HG03439 (cell line): ENCODE measurements around the gene KRTAP2-2.
"Not testable (repeated sequence)": the region's sequence is repeated elsewhere in the genome, so short reads cannot be mapped to it uniquely, and the experiment has no call there.

Experiments used
- ATAC-seq: cut with Tn5 transposase; IDR thresholded peaks from one replicate; pipeline ENCODE4 v1.9.1; 2021; ENCODE audit warnings: mild to moderate bottlenecking, moderate library complexity; ENCODE audit not compliant: unreplicated experiment

KRTAP2-2 gene

DNA sequence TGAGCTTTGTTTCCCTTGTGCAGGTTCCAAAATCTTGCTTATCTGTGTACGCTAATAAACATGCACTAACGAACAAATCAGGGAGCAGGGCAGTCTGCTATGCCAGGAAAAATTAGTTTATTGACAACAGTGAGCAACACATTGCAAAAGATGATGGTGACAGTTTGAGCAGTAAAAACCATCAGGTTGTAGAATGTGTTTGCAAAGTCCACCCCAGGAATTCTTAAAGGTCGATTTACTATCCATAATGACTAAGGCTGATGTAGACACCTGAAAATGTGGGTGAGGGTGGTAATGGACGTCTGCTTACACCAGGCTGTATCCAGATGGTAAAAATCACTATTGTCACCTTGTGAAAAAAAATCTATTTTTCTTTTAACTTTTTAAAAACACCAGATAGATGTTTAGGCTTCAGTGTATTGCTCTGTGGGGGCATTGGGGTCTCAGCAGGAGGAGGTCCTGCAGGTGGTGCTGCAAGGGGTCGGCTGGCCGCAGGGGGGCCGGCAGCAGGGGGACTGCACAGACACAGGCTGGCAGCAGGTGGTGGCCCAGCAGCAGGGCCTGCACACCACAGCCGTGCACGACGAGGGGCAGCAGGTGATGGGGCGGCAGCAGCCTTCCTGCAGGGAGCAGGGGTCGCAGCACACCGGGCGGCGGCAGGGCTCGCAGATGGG is 10.1 kb upstream of the KRTAP2-2 start:
- ATAC-seq: not testable (repeated sequence)

DNA sequence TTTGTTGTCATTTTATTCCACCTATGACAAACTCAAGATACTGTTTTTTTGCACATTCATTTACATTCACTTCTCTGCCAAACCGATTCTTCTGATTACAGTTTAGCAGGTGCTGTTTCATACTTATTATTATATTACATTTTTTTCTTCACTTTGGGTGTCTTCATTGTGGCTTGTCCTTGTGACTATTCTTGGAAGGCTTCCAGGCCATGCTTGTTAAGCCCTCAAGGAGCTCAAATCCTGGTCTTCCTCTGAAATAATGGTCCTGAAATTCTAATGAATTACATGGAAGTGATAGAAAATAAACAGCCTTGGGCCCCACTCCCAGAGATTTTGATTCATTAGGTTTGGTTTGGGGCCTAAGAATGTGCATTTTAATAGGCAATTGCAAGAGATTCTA is 9.3 kb upstream of the KRTAP2-2 start:
- no peak for ATAC-seq

- no peak for ATAC-seq
These were observed 8.4 kb upstream of the KRTAP2-2 start for GRCh38 chr17:41063449-41063848.

DNA sequence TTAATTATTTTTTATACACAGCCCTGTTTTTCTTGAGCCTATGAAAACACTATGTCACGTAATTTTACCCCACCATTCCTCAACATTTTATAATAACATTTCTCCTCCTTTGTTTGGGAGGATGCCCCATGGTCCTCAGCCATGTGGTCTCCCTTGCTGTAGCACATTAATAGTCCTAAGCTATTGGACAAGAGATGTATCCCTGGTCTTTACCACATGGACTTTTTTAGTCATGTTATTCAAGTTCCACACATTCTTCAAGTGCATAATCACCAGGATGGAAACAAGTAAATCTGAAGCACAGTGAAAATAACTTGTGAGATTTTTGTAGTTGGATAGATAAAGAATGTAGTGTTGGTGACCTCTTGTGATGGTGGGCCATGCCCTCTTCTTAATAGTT is 6.9 kb upstream of the KRTAP2-2 start:
- ATAC-seq: no peak

GRCh38 chr17:41060052-41060604 is 5.1 kb upstream of the KRTAP2-2 start, which contains the start of gene KRTAP2-3:
Gene KRTAP2-3 (minus strand): TSS chr17:41060114. CDS start chr17:41060050, 64 bp downstream.
- ATAC-seq: no peak

DNA sequence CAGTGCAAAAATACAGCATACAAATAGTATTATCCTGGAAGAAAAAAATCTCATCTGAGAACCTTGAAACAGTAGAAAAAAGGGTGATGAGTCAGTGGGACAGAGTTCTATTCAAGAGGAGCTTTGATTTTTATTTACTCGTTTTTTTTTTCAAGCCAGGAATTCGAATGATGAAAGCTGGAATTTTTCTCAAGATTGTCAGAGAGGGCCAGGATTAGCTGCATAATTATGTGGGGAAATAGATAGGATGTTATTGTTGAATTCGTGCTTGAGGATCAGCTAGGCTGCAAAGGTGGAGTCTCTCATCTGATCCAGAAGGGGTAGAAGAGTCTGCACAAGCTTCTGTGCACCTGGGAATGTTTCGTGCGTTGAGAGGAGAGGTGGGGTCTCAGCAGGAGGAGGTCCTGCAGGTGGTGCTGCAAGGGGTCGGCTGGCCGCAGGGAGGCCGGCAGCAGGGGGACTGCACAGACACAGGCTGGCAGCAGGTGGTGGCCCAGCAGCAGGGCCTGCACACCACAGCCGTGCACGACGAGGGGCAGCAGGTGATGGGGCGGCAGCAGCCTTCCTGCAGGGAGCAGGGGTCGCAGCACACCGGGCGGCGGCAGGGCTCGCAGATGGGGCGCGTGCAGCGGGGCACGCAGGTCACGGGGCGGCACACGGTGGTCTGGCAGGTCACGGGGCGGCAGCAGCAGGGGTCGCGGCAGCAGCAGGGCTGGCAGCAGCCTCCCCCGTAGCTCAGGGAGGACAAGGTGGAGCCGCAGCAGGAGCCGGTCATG is 4.4 kb upstream of the KRTAP2-2 start:
- not testable (repeated sequence) for ATAC-seq

DNA sequence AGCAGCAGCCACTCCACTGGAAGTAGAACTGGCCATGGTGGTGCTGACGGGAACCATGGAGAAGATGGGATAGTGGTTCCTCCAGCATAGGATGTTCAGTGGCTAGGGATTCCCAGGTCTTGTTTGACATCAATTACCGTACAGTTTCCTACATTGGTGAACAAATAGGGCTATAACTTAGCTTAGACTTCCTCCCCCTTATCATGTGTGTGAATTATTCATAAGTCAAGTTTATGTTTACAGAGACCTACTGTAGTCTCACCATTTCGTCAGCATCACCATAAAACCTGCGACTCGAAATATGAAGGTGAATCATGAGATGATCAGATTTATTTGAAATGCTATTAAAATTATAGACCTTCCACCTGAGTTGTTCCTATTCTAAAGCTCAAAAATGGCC is 3.7 kb upstream of the KRTAP2-2 start:
- ATAC-seq: no peak

DNA sequence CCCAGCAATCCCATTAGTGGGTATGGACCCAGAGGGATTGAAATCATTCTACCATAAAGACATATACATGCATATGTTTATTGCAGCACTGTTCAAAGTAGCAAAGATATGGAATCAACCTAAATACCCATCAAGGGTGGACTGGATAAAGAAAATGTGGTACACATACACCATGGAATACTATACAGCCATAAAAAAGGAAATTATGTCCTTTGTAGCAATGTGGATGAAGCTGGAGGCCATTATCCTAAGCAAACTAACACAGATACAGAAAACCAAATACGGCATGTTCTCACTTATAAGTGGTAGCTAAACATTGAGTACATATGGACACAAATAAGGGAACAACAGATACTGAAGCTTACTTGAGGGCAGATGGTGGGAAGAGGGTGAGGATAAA is 2.5 kb upstream of the KRTAP2-2 start:
- ATAC-seq: no peak

GRCh38 chr17:41054556-41054955 is 474 bp downstream of the KRTAP2-2 start:
- not testable (repeated sequence) for ATAC-seq

DNA sequence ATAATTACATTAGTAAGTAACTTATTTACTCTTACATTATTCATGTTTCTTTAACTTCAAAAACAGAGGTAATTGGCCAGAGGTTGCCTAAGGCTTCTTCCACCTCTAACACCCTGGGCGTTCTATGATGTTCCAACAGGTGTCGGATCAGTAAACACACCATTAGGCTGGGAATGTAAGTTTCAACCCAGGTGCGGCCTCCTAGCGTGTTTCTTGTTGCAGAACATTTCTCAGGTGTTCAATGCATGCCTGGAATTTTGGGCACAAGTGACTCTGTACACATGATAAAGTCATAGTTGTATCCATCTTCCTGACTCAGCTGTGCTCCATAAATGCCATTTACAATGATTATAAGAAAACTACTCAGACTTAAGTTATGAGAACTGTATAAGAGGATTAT is 1.0 kb downstream of the KRTAP2-2 start:
- no peak for ATAC-seq

DNA sequence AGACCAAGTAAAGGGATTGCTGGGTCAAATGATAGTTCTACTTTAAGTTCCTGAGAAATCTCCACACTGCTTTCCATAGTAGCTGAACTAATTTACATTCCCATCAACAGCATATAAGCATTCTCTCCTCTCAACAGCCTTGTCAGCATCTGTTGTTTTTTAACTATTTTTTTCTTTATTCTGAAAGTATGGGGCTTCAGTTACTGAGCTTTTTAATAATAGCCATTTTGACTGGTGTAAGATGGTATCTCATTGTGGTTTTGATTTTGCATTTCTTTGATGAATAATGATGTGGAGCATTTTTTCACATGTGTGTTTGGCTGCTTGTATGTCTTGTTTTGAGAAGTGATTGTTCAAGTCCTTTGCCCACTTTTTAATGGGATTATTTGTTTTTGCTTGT is 2.5 kb downstream of the KRTAP2-2 start:
- no peak for ATAC-seq

- ATAC-seq: no peak
These were observed 5.9 kb downstream of the KRTAP2-2 start for GRCh38 chr17:41049110-41049509.

DNA sequence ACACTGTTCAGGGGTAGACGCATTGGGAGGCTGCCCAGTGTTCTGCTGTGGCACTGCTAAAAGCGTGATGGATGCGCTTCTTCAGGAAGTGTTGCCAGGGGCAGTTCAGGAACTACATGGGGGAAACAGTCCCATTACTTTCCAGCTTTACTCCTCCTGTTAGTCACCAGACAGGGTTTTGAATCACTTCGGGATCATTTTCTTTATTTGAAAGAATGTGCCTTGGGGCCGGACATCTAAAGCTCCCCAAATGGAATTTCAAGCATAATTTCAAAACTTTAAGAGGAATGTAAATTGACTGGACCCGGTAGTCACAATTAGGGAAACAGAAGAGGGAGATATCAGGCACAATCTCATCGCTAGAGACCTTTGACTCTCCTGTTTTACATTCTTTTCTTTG is 6.6 kb downstream of the KRTAP2-2 start:
- no peak for ATAC-seq

DNA sequence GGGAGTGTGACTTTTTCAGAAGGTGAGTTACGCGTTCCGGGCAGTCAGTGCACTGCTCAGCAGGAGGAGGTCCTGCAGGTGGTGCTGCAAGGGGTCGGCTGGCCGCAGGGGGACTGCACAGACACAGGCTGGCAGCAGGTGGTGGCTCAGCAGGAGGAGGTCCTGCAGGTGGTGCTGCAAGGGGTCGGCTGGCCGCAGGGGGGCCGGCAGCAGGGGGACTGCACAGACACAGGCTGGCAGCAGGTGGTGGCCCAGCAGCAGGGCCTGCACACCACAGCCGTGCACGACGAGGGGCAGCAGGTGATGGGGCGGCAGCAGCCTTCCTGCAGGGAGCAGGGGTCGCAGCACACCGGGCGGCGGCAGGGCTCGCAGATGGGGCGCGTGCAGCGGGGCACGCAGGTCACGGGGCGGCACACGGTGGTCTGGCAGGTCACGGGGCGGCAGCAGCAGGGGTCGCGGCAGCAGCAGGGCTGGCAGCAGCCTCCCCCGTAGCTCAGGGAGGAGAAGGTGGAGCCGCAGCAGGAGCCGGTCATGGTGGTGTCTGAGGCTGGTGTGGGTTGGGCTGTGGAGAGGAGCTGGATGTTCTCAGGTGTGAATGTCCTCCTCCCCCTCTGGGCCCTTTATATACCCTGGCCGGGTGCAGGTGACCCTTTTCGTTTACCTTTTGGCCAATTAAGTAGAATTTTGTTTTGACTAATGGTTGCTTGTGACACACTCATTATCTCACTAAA is 8.1 kb downstream of the KRTAP2-2 start, which contains the start of gene KRTAP2-1:
KRTAP2-1 (minus strand) TSS at position 582 of the 731 bp plus-strand sequence; CDS start at position 533, 49 bp downstream.
- ATAC-seq: not testable (repeated sequence)

GRCh38 chr17:41042953-41043352 is 12.1 kb downstream of the KRTAP2-2 start:
- no peak for ATAC-seq

DNA sequence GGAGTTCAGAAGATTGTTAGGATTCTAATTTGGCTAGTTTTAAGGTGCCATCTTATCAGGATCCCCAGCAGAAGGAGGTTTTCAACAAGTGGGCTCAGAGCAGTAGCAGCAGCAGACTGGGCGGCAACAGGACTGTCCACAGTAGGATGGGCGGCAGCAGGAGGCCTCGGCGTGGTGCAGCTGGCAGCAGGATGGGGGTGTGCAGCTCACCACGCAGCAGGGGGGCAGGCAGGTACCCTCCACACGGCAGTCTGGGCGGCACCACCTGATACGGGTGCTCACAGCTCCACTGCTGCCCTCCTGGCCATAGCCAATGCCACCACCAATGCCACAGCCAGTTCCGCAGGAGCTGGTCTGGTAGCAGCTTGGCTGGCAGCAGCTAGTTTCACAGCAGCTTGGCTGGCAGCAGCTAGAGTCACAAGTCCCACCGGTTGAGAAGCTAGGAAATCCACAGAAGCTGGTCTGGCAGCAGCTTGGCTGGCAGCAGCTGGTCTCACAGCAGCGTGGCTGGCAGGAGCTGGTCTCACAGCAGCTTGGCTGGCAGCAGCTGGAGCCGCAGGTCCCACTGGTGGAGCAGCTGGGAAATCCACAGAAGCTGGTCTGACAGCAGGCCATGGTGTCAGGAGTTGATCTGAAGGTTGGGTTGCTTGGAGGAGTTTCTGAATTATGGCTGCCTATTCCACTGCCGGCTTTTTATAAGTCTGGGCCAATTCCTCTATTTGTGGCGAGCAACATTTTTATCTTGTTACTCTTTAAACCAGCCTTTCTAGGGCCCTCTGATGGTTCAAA is 14.1 kb downstream of the KRTAP2-2 start, which contains the start of gene KRTAP1-1:
KRTAP1-1 (minus strand) TSS at position 668 of the 789 bp plus-strand sequence; CDS start at position 615, 53 bp downstream.
- ATAC-seq: not testable (repeated sequence)

DNA sequence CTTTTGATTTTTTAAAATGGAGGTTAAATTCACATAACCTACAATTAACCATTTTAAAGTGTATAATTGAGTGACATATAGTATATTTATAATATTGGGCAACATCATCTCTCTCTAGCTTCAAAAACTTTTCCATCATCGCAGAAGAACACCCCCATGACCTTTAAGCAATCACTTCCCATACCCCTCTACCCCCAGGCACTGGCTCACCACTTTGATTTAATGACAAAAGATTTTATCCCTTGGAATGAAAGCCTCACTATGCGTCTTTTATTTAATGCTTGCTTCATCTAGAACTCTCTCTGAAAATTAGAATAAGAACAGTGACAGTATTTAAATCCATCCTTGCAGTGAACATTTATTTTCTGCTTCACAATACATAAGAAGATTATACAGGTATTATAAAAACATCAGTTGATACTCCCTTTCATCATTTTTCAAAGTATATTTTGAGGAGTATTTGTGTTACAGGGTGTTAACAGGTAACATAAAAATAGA is 17.1 kb downstream of the KRTAP2-2 start:
- no peak for ATAC-seq

DNA sequence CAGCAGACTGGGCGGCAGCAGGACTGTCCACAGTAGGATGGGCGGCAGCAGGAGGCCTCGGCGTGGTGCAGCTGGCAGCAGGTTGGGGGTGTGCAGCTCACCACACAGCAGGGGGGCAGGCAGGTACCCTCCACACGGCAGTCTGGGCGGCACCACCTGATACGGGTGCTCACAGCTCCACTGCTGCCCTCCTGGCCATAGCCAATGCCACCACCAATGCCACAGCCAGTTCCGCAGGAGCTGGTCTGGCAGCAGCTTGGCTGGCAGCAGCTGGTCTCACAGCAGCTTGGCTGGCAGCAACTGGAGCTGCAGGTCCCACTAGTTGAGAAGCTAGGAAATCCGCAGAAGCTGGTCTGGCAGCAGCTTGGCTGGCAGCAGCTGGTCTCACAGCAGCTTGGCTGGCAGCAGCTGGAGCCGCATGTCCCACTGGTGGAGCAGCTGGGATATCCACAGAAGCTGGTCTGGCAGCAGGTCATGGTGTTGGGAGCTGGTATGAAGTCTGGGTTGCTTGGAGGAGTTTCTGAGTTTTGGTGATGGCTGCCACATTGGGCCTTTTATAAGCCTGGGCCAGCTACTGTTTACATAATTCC is 20.6 kb downstream of the KRTAP2-2 start, which contains the start of gene KRTAP1-3:
KRTAP1-3 (minus strand) TSS at position 529 of the 590 bp plus-strand sequence; CDS start at position 476, 53 bp downstream.
- ATAC-seq: not testable (repeated sequence)

- ATAC-seq: no peak
These were observed 25.3 kb downstream of the KRTAP2-2 start, which contains the start of gene KRTAP1-4 for GRCh38 chr17:41029633-41030245. Gene KRTAP1-4 (minus strand): TSS chr17:41030195. CDS start chr17:41030078, 117 bp downstream.
